ENCODE results near the gene PIGM.
A peak's percentile ranks its signal among the peaks of the same experiment; 100 is the strongest.

Gene PIGM

DNA sequence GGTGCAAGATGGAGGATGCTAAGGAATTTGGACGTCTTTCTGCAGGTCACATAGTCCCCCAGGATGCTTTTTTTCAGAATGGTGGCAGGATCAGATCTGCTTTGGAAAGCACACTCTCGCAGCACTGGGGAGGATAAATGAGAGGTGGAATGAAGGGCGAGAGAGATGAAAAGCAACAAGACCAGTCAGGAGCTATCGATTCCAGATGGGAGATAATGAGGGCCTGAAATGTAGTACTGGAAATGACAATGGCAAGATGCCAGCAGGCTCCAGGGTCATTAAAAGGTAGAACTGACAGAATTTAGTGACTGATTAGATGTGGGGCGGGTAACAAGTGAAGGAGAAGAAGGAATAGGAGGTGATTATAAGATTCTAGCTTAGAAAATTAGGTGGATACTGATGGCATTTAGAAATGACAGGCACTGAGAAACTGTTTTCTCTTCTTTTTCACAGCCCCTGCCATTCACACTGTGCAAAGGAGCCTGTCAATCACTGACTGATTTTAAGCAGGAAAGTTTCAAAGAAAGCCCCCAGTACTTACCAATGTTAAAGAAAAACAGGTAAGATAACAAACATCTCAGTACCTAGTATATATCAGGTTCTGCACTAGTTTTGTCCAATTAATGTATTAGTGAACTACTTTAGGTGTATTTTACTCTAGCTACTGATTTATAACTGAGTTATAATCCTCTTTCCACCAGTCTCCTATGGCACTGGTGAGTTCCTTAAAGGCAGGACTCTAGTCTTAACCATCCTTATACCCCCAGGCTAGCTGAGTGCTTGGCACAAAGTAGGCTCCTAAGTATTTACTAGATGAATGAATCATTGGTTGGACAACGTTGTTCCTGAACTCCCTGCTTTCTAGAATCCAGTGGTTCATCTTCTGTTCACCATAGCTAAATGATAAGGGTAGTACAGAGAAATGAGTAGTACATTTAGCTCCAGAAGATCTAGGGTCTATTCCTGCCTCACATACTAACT, 9.2 kb downstream of the PIGM start:
- DNase-seq, result no peak

DNA sequence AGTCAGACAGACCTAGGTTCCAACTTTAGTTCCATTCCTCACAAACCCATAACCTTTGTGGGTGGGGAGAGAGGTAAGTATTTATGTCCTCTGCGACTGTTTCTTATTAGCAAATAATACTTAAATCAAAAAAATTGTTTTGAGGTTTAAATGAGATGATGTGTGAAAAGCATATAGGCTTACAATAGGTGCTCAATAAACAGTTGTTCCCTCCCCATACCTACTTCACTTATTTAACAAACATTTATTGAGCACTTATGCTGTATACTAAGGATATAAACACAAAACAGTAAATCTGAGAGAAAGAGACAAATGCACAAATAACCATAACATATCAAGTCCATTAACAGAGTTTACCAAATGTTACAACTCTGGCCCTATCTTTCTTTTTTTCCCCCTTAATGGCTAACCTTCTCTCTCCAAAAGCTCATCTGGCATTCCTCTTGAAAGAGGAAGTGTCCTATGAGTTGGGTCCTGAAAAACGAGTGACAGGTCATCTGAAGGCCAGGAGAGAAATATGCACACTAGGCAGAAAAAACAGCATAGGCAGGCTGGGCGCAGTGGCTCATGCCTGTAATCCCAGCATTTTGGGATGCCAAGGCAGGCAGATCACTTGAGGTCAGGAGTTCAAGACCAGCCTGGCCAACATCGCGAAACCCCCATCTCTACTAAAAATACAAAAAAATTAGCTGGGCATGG, 10.3 kb downstream of the PIGM start:
- DNase-seq, result no peak

DNA sequence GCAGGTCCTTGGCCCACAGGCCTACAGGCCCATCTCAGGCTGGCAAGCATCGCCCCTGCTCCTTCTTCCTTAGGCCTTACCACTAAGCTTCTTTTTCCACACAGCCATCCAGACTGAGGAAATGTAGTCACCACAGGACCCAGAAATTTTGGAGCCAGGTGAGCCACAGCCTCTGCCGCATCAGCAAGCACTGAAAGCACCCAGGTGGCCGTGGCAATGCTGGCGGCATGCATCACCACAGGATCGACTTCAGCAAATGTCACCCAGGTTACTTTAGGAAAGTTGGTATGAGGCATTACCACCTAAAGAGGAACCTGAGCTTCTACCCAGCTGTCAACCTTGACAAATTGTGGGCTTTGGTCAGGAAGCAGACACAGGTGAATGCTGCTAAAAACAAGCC, 11.6 kb downstream of the PIGM start:
- DNase-seq, result no peak

DNA sequence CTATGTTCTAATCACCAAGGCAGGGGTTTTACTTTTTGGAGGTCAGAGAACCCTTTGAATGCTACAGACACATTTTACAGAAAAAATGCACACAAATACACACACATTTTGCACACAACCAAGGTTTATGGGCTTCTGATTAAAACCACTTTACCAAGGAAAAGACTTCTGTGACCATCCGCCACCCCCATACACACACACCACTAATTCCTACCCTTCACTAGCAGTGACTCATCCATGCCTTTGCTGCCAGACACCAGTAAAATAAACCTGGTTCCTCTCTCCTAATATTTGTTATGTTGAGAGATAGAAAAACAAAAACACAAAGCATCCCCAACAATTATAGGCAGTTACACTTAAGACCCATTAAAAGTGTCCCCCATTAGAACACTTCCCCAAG, 12.9 kb downstream of the PIGM start:
- DNase-seq, result no peak

DNA sequence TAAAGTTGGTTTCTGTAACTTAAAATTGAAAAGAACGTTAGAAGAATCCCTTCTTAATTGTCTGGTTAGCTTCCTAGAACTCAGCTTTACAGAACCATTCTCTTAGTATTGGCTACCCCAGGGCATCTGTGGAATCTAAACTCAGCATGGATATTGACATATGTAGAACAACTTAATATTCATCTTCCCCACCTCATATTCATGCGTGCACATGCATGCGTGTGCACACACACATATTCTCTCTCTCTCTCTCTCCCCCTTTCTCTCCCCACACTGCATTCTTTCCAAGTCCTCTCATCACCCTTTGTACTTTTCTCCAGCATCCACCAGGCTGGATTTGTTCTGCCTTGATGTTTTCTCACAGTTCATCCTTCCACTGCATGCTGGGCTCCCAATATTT, 13.4 kb downstream of the PIGM start:
- no peak for DNase-seq

DNA sequence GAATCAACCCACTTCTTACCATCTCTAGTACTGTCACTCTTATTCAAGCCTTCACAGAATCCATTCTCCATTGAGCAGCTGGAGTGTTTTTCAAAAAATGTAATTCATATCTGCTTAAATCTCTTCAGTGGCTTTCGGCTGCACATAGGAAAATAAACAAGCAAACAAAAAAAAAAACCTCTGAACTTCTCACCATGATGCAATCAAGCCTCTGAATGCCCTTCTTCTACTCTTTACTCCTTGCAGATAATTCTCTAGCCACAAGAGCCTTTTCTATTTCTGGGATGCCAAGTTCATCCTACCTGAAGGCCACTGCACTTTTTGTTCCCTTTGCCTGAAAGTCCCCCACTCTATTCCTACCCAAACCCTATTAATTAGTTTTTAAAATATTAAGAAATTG, 14.2 kb downstream of the PIGM start:
- DNase-seq, result no peak

DNA sequence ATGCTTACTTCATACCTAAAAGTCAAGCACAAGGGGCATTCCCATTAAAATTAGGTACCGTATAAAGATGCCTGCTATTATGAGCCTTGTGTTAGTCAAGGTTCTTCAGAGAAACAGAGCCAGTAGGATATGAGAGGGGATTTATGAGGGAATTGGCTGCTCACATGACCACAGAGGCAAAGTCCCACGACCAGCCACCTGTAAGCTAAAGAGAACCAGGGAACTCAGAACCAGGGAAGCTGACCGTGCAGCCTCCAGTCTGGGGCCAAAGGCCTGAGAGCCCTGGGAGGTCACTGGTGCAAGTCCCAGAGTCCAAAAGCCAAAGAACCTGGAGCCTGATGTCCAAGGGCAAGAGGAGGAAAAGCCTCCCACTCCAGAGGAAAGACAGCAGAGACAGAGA, 20.0 kb downstream of the PIGM start:
- no peak for DNase-seq

DNA sequence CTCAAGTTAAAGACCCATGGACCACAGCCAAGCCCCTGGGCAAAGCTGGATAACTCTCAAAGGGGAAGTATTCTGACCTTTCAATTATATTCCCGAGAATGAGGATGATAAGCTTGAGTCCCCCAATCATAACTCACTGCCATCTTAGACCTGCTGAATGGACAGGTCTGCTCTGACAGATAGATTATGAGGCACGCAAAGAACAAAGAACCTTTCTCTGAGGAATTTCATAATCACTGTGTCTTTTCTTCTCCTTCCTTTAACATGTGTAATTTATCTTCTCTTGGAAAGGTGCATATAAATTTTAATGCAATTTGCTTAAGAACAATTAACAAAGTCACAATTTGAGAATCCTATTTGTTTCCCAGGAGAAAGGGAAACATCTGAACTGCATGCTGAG, 22.0 kb downstream of the PIGM start:
- DNase-seq, result no peak

DNA sequence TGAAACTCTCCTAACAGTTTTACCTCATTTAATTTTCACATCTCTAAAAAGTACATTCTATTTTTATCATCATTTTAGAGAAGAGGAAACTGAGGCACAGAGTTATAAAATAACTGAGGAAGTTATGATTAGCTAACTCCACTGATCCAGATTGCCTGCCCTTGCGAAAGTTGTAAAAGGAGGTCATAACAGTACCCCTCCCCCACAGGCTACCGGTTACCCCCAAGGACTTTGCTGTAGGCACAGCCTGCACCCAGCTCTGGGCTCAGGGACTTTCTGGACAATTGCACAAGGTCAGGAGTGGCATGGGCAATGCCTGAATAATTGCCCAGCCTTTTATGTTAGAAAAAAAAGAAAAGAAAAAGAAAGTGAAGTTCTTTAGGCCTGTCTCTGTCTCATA, 22.7 kb downstream of the PIGM start:
- DNase-seq, result no peak

DNA sequence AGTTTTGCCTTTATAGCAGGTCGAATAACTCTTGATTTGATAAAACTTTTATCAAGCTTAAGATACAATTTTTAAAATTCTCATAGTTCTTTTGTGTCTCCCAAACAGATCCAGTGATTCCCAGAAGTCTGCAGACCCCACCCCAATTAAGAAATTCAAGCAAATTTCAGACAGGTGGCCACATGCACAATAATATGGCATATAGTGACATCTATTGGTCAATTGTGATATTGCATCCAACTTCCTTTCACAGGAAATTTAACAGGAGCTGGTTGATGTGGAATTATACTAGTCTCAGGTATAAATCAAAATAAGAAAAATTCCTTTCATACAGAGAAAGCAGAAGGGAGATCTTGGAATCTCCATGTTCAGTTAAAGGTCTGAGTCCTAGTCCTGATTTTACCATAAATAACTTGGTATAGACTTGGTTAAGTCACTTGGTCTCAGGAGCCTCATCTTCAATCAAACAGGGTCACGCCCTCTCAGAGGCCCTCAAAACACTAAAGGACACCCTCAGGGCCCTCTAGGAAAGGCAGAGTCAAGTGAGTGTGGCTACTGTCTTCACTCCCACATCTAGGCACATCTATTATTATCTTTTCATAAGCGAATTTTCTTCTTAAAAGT, 24.1 kb downstream of the PIGM start:
- peak; percentile 41 for DNase-seq

DNA sequence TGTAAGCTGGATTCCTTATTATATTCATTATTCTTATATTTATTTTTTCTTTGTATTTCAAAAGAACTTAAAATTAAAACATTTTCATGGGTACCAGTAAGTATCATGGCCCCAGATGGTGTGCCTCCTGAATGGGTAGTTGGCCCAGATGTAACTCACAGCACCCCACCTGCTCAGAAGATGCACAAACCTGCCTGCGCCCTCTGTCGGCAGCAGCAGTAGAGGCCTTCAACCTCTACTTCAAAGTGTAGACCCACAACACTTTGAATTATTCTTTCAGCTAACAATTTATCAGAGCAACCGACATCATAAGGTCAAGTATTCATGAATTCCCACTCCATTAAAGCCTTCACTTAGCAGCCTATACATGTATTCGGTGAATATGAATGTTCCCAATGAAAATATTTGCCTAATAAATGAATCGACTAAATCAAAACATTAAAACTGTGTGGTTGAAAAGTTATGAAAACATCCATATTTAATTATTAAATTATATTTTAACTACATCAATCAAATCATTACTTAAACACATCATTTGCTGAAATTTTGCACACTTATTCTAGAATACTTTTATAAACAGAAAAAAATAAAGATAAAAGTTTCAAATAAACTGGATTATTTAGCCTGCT, 25.4 kb downstream of the PIGM start:
- DNase-seq, result no peak

DNA sequence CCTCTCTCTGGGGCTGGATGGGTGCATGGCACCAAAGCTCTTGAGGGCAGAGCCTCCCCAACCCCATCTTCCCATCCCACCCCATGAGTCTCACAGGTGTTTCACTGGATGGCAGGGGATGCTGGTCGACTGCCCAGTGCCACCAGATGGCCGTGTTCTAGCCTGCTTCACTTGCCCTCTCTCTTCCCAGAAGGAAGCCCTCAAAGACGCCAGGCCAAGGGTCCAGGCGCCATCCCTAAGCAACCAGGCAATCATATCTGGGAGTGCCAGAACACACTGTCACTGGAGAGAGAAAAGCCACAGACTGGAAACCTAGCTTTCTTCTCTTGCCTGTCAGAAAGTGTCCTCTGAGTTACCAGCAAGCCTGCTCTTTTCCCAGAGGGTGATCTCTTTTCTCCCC, 26.7 kb downstream of the PIGM start:
- DNase-seq, result no peak

DNA sequence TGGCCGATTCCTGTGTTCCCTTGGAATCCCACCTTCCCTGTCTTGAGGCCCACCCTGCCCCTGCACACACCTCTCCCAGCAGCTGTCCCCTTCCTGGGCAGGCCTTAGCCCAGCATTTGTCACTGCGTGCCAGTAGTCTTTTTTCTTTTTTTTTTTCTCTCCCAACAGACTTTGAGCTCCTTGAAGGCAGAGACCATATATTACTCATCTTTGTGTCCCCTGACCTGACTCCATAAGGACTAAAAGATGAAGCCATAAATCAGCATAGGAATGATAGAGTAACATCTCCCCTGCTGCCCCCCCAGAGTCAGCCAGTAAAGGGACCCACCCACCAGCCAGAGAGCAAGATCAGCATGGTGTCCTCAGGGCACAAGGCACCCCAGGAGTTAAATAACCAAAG, 27.4 kb downstream of the PIGM start:
- no peak for DNase-seq

DNA sequence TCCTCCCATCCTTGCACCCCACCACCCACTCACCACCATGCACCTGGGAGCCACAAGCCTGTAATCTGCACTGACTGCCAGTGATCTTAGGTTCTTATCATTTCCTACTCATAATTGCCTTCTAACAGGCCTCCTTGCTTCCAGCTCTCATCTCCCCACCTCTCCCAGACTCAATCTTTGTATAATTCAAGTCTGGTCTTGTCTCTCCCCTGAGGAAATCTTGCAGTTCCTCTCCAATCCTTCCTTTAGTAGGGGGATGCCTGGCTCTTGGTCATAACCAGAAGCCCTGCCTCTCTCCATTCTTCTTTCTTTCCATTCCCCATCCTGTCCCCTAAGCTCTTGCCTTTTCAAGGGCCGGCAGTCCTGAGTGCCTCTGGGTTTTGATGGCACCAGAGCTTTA, 27.8 kb downstream of the PIGM start:
- DNase-seq, result no peak

DNA sequence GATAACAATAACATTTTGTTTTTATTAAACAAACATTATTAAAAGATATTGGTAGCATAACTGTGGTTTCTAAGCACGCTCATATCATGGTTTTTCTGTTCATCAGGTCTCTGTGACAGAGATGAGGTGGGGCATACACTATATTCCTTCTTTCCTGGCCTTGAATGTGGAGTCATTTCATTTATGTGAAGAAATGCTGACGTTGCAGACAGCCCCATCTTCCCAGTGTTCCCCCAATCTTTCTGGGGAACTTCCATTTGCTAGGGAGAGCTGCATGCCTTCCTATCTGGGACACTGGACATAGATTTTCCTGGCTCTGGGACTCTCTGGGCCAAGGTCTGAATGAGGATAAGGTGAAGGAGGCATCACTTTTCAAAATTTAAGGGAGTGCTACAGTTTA, 30.4 kb downstream of the PIGM start:
- DNase-seq, result no peak

DNA sequence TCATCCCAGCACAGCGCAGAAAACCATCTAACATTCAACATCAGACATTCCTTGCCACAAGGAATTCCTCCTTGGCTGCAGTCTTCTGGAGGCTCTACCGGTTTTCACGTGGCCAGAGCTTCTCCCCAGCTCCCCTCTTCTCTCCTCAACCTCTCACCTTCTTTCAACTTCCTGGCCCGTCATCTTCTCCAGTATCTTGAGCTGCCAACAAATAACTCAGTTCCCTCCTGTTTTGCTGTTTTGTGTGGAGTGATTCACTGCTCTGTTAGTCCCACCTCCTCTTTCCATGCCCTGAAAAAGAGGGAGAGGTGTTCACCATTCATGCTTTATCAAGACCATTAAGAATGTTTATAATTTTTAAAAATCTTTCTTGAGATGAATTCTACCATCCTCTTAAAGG, 32.6 kb downstream of the PIGM start:
- DNase-seq, result no peak

DNA sequence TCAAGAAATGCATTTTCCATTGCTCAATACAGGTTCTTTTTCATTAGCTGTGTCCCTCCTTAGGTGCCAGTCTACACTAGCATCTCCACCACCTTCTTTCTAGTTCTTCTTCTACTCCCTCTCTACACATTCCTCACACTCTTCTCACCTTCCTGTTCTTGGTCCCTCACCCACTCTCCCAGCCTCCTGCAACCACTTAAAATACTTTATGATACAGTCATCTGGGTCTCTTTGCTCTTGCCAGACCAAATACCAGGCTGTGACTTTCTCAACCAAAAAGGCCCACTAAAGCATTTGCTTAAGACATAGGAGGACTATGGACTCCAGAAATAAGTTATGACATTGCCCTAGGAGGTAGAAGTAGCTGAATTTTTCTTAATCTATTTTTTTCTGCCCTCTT, 35.1 kb downstream of the PIGM start:
- DNase-seq, result no peak

DNA sequence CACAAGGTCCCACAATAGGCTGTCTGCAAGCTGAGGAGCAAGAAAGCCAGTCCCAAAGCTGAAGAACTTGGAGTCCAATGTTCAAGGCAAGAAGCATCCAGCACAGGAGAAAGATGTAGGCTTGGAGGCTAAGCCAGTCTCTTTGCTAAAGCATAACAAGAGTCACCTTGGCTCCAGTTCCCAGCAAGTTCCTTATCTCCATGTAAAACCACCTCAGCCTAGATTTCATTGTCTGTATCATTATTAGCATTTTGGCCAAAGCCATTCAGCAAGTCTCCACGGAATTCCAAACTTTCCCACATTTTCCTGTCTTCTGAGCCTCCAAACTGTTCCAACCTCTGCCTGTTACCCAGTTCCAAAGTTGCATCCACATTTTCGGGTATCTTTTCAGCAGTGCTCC, 36.9 kb downstream of the PIGM start:
- DNase-seq, result no peak

DNA sequence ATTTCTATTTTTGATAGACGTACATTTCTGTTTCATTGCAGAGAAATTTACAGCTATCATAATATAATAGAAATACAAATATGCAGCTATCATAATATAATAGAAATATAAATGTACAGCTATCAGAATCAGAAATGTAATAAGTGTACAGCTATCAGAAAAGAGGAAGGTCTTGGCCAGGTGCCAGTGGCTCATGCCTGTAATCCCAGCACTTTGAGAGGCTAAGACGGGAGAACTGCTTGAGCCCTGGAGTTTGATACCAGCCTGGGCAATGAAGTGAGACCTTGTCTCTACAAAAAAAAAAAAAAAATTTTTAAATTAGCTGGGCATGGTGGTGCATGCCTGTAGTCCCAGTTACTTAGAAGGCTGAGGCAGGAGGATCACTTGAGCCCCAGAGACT, 37.9 kb downstream of the PIGM start:
- DNase-seq, result no peak

DNA sequence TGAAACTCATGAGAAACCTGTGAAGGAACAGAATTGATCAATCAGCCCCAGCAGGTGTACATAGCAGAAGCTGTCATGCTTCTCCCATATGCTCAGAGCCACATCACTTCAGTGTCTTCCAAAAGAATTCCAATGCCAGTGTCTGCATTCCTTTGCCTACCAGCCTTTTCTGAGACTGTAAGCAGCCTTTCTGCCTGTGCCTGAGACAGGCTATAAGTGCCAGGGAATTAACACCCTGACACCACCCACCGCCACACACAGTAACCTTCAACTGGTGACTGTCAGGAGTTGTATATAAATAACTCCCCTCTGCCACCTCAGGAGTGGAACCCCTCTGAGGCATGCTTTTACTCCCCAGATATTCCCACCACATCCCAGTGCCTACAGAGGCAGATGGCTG, 39.6 kb downstream of the PIGM start:
- no peak for DNase-seq

DNA sequence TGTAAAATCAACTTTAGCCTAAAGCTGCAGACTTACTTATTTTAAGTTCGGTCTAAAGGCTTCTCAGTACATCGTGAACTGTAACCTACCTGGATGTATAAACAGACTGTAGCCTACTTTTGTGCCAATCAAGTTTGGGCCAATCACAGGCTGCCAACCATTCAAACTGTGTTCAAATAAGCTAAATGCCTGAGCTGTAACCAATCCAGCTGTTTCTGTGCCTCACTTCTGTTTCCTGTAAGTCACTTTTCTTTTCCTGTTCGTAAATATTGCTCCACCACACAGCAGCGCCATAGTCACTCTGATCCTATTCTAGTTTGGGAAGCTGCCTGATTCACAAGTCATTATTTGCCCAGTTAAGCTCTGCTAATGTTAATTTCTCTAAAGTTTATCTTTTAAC, 40.3 kb downstream of the PIGM start:
- DNase-seq, result no peak

DNA sequence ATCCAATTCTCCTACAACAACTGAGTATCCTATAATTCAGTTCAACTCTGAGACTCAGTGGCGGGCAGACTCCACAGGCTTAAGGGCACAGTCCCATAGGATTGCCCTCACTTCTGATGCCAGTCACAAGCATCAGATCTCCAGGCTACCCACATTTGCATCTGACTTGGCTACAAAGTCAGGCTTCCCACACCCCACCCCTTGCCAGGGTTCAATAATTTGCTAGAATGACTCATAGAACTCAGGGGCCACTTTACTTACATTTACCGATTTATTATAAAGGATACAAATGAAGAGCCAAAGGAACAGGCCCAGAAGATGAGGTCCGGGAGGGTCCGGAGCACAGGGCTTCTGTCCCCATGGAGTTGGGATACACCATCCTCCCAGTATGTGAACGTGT, 41.8 kb downstream of the PIGM start:
- DNase-seq, result no peak

DNA sequence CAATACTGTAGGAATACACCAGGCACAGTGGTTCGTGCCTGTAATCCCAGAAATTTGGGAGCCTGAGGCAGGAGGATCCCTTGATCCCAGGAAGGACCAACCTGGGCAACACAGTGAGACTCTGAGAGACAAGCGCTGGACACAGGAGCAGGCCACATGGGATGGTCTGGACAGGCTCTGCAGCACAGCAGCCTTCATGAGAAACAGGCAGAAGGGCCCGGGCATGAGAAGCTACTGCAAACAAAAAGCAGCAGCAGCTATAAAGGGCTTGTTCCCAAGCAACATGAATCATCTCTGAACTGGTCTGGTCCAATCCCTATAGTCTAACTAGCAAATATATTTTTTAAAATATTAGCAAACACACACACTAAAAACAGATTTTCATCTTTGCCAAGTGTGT, 42.2 kb downstream of the PIGM start:
- no peak for DNase-seq
